Cardiac fibroblast (primary cell): ENCODE results near the gene IL20RA.
A peak's percentile ranks its signal among the peaks of the same experiment; 100 is the strongest.

Experiments used
- DNase-seq, 2 donors: peaks; one replicate each; pipeline versions ENCODE4 v3.0.0 to v3.0.0-alpha.2; 2010; ENCODE audit warnings: low read depth in 2 of 2
- H3K4me3 ChIP-seq, 2 donors: replicated peaks in 1 of 2; 1 replicate in 1 of 2; 2 replicates in 1 of 2; pipeline ENCODE4 v1.5.1; 2011; ENCODE audit warnings: low read depth in 2 of 2, low read length in 2 of 2, mild to moderate bottlenecking in 2 of 2, moderate library complexity in 1 of 2
- TF ChIP-seq, protein P1 (sequence below): IDR thresholded peaks from one replicate; pipeline ENCODE4 v1.5.1; 2011; ENCODE audit warnings: low read depth, mild to moderate bottlenecking, low read length, inconsistent platforms

Gene IL20RA

DNA sequence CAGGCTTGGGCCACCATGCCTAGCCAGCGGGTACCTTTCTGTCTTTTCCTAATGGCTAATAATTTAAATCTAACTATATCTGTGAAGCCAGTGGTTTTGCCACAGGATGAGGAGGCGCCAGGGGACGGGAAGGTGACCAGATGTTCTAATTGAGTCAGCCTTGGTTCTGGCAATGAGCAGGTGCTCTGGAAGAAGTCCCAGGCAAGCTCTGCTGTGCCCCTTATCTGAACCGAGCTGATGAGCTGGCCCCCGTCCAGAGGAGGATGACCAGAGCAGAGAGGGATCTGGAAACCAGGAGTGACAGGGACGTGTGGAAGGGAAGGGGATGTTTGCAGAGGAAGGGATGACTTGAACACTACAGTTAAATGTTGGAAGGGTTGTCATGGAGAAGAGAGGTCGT lies 75.9 kb downstream of the IL20RA start:
- TF ChIP-seq, protein P1, sequence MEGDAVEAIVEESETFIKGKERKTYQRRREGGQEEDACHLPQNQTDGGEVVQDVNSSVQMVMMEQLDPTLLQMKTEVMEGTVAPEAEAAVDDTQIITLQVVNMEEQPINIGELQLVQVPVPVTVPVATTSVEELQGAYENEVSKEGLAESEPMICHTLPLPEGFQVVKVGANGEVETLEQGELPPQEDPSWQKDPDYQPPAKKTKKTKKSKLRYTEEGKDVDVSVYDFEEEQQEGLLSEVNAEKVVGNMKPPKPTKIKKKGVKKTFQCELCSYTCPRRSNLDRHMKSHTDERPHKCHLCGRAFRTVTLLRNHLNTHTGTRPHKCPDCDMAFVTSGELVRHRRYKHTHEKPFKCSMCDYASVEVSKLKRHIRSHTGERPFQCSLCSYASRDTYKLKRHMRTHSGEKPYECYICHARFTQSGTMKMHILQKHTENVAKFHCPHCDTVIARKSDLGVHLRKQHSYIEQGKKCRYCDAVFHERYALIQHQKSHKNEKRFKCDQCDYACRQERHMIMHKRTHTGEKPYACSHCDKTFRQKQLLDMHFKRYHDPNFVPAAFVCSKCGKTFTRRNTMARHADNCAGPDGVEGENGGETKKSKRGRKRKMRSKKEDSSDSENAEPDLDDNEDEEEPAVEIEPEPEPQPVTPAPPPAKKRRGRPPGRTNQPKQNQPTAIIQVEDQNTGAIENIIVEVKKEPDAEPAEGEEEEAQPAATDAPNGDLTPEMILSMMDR: no peak
- DNase-seq: no peak

GRCh38 chr6:136967876-136968752 lies 76.7 kb downstream of the IL20RA start:
- no peak overlapping the region for H3K4me3 ChIP-seq
- TF ChIP-seq, protein P1: peak; percentile 67
- DNase-seq: peak; percentile 72 to 79

More for the DNA sequence above, 75.9 kb downstream of the IL20RA start:
- no peak overlapping the region for H3K4me3 ChIP-seq

DNA sequence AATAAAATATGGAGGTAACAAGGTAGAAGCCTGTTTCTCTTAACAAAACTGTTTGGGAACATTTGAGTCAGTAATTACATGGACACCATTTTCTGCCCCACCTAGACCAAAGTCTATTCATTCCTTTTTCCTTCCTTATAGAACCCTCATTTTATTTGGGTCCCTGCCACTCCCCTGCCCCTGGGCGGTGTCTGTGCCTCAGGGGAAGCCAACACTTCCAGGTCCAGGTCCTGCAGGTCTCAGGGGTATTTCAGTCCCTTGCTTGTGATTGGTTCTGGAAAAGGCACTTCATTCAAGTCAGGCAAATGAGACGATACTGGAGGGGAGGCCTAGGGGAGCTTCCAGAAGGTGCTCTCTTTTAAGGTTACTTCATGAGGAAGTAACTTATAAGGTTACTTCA lies 80.4 kb downstream of the IL20RA start:
- TF ChIP-seq, protein P1: no peak
- H3K4me3 ChIP-seq: no peak overlapping the region
- DNase-seq: no peak

- DNase-seq: no peak
Measured at GRCh38 chr6:136963259-136963658, 81.5 kb downstream of the IL20RA start.

DNA sequence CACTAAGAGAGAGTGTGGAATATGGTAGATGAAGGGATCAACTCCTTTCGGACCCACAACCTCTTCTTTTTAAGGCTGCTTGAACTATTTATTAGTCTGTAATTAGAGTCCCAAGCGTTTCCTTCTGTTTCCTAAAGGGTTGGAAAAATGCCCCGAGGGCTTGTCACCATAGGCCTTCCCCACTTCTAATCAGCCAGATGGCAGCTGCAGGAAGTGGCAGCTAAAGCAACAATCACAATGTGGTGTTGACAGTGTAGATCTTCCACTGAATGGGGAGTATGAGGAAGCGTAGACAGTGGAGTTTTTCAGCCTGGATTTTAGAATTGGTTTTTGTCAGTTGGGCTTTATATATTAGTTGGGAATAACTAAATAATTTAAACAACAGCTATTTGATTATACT lies 82.1 kb downstream of the IL20RA start:
- H3K4me3 ChIP-seq: no peak overlapping the region
- TF ChIP-seq, protein P1: no peak
- peak in 1 of 2 donors; percentile 12 for DNase-seq

More at GRCh38 chr6:136963259-136963658, 81.5 kb downstream of the IL20RA start:
- TF ChIP-seq, protein P1: no peak
- no peak overlapping the region for H3K4me3 ChIP-seq

DNA sequence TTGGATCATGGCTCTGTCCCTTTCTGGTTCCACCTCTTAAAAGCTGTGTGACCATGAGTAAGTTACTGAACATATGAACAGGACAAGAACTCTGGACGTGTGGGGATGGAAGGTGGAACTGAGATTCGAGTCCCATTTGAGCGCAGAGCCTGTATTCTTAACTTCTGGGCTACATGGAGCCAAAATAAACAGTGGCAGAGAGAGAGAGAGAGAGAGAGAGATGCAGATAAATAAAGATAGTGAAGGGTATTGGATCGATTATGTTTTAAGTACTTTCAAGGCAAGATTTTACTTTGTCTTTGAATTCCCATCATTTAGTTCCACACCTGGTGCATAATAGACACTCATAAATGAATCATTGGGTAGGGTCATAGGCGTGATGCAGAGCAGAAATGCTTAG lies 82.9 kb downstream of the IL20RA start:
- DNase-seq: no peak
- TF ChIP-seq, protein P1: no peak
- no peak overlapping the region for H3K4me3 ChIP-seq
